GM18505 (cell line): ENCODE data around the gene PALD1.

ENCODE experiments used
- ATAC-seq: cut with Tn5 transposase; IDR thresholded peaks from one replicate; pipeline ENCODE4 v1.9.1; 2021; ENCODE audit not compliant: unreplicated experiment
- POLR2A ChIP-seq: IDR thresholded peaks from 4 replicates; pipeline ENCODE4 v1.6.1; 2011; ENCODE audit warnings: borderline replicate concordance; ENCODE audit not compliant: insufficient read depth, insufficient read length; ENCODE audit errors: extremely low read depth

PALD1 gene

DNA sequence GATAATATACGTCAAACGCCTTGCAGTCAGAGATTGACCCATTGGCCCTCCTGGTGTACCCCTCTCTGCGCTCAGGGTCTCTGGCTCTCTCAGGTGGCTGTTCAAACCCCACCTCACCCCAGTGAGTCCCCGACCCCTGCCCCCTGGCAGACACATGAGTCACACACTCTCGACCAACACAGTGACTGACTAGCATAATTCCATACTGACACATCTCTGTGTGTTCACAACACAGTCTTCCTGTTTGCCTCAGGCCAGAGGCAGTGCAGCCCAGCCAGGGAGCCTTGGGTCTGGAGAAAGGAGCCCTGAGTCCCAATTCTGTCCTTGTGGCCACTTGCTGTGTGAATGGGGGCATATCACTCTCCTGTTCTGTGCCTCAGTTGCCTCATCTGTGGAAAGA is 40.1 kb downstream of the PALD1 start:
- no peak for ATAC-seq
- TF ChIP-seq POLR2A: no peak

DNA sequence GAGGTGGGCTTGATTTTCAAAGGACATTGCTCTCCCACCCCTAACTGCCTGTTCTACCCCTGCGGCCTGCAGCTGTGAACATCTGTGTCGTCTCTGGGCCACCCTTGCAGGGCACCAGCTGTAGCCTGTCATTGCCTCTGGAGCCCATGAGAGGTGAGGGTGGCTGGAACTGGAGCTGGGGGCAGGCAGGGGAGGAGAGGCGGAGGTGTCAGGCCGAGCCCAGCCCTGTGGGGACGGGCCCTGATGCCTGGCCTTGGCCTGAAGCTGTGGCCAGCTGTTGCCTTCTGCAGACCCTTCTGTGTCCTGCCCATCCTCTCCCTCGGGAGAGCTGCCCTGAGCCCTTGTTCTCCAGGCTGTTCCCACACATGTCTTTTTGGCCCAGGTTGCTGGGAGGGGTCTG is 44.5 kb downstream of the PALD1 start:
- ATAC-seq: no peak
- no peak for TF ChIP-seq POLR2A

DNA sequence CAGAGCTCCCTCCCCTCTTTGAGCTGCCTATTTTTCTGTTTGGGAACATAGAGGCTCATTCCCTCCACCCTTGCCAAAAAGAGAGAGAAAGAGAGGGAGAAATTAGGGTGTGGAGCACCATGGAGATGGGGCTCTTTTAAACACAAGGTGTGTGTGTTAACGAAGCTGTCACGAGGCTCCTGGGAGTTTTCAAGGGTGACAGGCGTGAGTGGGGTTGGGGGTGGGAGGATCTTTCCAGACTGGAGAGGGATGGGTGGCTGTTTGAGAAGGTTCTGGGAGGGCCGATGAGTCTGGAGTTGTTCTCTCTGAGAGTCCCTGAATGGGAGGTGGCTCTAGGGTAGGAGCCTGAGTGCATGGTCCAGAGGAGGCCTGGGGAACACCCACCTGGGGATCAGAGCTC is 45.0 kb downstream of the PALD1 start:
- ATAC-seq: no peak
- TF ChIP-seq POLR2A: no peak

DNA sequence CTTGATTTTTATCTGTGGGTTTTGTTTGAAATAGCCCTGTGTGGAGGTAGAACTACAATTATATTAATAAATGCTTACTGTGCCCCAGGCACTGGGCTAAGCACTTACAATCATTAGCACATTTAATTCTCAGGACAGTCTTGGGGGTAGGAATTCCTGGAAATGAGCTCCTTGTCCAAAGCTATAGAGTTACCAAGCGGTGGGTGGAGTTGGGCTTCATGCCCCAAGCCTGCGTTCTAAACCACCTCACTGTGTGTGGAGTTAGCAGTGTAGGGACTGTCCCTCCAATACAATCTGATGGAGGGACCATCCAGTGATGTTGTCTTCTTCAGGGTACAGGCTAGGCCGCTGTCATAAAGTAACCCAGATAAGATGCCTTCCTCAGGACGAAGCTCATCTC is 49.7 kb downstream of the PALD1 start:
- TF ChIP-seq POLR2A: no peak
- ATAC-seq: no peak

DNA sequence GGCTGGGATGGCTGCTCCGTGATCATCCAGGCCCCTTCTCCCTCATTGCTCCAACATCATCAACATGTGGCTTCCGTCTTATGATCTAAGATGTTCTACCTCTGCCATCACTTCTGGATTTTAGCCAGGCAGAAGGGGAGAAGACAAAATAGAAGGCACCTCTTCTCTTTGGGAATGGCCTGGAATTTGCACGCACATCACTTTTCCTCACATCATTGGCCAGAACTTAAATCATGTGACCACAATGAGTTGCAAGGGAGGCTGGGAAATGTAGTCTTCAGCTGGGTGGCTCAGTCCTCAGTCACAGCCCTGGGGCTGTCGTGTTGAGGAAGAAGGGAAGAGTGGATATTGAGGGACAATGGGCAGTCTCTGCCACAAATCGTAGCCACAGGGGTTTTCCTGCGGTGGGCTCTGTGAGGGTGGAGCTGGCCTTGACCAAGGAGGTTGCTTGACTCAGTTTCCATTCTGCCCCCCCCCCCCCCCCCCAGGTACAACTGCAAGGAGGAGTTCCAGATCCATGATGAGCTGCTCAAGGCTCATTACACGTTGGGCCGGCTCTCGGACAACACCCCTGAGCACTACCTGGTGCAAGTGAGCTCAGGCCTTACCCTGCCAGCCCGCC is 50.3 kb downstream of the PALD1 start:
- no peak for ATAC-seq
- TF ChIP-seq POLR2A: no peak

DNA sequence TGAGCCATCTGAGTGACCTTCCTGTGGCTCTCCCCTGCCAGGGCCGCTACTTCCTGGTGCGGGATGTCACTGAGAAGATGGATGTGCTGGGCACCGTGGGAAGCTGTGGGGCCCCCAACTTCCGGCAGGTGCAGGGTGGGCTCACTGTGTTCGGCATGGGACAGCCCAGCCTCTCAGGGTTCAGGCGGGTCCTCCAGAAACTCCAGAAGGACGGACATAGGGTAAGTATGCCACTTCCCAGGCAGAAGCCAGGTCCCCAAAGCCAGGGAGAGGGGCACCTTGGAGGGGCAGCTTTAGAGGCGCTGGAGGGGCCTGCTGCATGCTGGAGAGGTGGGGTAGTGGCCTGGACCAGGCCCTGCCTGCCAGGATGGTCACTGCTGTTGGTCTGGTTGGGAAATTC is 51.3 kb downstream of the PALD1 start:
- no peak for TF ChIP-seq POLR2A
- no peak for ATAC-seq

DNA sequence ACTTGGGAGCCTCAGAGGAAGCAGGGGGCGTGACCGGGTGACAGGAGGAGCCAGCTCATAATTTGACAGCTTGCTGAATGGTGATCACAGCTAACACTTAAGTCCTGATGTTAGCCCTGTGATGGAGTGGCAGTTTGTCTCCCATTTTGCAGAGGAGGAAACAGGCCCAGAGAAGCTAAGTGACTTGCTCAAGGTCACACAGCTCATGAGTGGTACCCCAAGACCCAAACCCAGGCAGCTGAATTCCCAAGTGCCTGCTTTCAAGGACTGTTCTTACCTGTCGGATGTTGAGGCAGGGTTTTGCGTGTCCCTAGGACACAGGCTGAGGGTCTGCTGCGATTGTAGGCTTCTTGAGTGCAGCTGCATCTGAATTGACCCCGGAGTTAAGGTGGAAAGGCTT is 51.7 kb downstream of the PALD1 start:
- ATAC-seq: no peak
- TF ChIP-seq POLR2A: no peak

DNA sequence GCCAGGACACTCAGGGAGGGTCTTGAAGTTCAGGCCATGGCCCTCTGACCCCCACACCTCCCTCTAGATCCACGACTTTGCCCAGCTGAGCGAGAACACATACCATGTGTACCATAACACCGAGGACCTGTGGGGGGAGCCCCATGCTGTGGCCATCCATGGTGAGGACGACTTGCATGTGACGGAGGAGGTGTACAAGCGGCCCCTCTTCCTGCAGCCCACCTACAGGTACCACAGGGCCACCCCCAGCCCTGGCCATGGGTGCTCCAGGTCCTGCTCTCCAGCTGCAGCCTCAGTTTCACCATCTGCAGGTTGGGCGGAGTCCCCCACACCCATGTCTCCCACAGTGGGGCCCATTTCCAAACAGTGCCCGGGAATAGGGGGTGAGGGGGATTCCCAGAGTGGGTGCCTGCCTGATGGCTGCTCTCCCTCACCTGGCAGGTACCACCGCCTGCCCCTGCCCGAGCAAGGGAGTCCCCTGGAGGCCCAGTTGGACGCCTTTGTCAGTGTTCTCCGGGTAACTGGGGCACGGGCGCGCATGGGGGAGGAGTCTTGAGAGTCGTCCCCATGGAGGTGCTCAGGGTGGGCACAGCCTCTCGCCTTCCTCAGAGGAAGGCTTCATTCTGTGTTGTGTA is 54.1 kb downstream of the PALD1 start:
- TF ChIP-seq POLR2A: no peak
- ATAC-seq: no peak

DNA sequence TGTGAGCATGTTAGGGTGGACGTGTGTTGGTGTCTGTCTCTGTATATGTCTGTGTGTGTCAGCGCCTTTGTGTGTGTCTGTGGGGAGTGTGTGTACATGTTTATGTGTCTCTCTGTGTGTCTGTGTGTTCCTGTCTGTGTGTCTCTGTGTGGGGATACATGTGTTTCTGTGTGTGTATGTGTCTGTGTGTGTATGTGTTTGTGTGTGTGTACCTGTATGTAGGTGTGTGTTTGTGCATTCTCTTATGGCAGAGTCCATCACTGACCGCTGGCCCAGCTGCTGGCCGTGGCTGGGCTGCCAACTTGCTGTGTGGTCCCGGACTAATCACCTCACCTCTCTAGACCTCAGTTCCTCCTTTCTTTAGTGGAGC is 54.6 kb downstream of the PALD1 start:
- no peak for ATAC-seq
- TF ChIP-seq POLR2A: no peak

DNA sequence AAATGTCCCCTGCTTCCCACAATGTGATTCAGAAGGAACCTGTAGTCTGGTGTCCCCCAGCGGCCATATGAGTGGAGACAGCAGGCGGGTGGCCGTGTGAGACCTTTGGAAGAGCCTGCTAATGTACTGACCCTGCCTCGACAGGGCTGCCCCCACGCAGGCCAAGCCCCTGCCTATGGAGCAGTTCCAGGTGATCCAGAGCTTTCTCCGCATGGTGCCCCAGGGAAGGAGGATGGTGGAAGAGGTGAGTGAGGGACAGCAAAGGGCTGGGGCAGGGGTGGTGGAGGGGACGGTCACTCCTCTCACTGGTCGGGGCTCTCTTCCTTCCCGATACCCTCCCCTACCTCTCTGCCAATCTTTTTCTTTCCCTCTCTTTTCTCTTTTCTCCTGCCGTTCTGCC is 55.7 kb downstream of the PALD1 start:
- no peak for ATAC-seq
- TF ChIP-seq POLR2A: no peak

DNA sequence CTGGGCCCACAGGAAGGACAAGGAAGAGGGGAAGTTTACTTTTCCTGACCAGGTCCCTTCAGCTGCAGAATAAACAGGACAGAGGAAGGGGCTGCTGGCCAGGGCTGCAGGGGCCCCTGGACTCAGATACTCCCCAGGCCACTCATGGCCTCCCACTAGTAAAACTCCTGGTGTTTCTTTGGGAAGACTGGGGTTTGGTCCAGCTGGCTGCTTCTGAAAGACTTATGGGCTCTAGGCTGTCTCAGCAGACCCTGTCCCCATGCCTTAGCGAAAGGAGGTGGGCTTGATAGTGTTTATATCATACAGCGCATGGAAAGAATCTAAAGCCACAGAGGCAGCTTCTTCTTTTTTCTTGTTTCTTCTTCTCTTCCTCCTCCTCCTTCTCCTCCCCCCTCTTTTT is 56.4 kb downstream of the PALD1 start:
- ATAC-seq: no peak
- no peak for TF ChIP-seq POLR2A

DNA sequence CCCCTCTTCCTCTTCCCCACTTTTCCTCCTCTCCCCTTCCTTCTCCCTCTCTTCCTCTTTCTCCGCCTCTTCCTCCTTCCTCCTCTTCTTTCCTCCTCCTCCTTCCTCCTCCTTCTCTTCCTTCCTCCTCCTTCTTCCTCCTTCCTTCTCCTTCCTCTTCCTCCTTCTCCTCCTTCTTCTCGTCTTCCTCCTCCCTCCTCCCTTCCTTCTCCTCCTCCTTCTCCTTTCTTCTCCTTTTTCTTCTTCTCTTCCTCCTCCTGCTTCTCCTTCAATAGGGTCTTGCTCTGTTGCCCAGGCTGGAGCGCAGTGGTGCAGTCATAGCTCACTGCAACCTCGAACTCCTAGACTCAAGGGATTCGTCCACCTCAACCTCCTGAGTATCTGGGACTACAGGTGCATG is 56.9 kb downstream of the PALD1 start:
- no peak for ATAC-seq
- TF ChIP-seq POLR2A: no peak

DNA sequence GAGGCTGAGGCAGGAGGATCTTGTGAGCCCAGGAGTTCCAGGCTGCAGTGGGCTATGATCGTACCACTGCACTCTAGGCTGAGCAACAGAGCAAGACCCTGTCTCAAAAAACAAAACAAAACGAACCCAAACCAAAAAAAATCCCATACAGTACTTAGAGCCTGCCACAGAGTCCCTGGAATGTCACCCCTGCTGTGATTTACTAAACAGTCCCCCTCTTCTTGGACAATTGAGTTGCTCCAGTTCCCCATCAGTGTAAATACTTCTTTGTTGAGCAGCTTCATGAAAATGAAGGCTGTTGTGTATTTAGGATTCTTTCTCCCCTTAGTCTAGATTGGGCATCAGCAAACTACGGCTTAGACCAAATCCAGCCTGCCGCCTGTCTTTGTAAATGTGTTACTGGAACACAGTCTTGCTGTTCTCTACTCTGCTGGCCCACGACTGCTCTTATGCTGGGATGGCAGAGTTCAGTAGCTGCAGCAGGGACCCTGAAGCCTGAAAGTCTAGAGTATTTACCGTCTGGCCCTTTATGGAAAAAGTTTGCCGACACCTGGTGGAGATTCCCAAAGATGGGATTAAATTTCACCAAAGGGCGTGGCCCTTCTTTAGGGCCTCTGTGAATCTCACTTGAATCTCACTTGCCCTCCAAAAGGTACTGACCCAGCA is 57.8 kb downstream of the PALD1 start:
- TF ChIP-seq POLR2A: no peak
- no peak for ATAC-seq
